Urinary bladder (tissue), 4 donors: ENCODE results near the gene CT55. TPM values are rescaled to one million over a fixed set of nuclear protein-coding genes. Genes with fewer than 3 reads are reported as not detected.
"Not testable (repeated sequence)": the region's sequence is repeated elsewhere in the genome, so short reads cannot be mapped to it uniquely, and the experiment has no call there.

Source experiments
- DNase-seq: peaks from one replicate; pipeline ENCODE4 v3.0.0-alpha.2; 2015; ENCODE audit errors: extremely low spot score
- H3K27ac ChIP-seq: one replicate; pipeline ENCODE4 v1.5.1; 2013; ENCODE audit warnings: low read depth, mild to moderate bottlenecking, moderate library complexity
- H3K36me3 ChIP-seq: one replicate; pipeline ENCODE4 v1.6.1; 2013; ENCODE audit warnings: mild to moderate bottlenecking, moderate library complexity; ENCODE audit not compliant: insufficient read depth
- H3K4me1 ChIP-seq: one replicate; pipeline ENCODE4 v1.6.1; 2013; ENCODE audit warnings: mild to moderate bottlenecking, moderate library complexity; ENCODE audit not compliant: insufficient read depth
- H3K4me3 ChIP-seq: one replicate; pipeline ENCODE4 v1.5.1; 2013; ENCODE audit warnings: low read depth, low read length
- WGBS: extraction: QIAGEN DNeasy Blood & Tissue Kit; methylation state at CpG from one replicate; pipeline ENCODE4 v1.1.7; 2013; 5-methylcytosine and 5-hydroxymethylcytosine counted together
- polyA plus RNA-seq: library from polyadenylated mRNA; stranded (reverse); fragments of 200-250 nt; gene quantifications from one replicate; pipeline ENCODE4 v1.2.3, GENCODE V29; 2013
- total RNA-seq: library from RNA; depleted of rRNA; stranded (reverse); fragments of >200 nt; gene quantifications from one replicate; pipeline ENCODE4 v1.2.3, GENCODE V29; 2014
- donor health status: healthy with polysubstance abuse.
- donor health status: healthy.

Gene CT55
- total and polyA plus RNA-seq, 2 donors: not detected

DNA sequence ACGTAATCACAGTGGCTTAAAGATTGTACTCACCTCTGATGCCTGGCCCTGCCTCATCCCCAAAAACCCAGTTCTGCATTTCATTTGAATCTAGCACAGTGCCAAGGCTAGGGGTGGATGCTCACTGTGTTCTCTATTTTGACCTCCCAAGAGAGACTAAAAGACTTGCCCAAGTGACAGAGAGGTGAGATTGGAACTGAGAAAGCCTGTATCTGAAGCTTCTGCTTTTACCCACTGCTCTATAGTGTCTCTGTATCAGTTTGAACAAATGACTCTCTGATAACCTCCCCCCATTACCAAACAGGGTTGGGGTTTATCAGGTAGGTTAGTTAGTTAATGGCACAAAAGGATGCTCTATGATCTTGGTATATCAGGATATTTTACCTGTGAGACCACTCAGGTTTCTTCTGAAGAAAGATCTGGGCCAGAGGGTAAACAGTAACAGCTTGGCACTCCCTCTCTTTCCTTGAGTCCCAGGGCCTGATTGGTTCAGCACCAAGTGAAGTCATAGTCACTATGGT lies 51.1 kb downstream of the CT55 start, which contains the start of gene ETDB:
ETDB (minus strand) TSS at position 471 of the 521 bp plus-strand sequence. CDS start 1,265 bp downstream, outside the sequence.
- no CpG with 5 or more reads among the region's 1 CpG for WGBS

DNA sequence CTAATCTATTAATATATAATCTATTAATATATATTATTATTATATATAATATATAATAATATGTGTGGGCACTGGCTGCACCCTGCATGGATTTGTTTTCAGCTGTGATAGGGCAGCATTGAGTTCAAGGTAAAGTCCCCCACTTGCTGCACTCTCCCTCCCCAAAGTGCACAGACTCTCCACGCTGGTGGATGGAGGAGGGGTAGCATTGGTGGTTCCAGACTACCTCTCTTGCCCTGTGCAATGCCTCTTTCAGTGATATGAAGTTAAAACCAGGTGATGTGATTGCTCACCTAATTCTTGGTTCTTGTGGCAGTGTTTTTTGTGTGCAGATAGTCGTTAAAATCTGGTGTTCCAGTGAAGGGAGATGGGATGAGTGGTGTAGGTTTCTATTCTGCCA lies 55.1 kb downstream of the CT55 start:
- not testable (repeated sequence) for H3K4me3 ChIP-seq, DNase-seq, H3K4me1 ChIP-seq, H3K36me3 ChIP-seq, H3K27ac ChIP-seq
- WGBS: no CpG with 5 or more reads among the region's 2 CpGs

More for the DNA sequence above, 51.1 kb downstream of the CT55 start, which contains the start of gene ETDB:
- H3K4me1 ChIP-seq, H3K27ac ChIP-seq, H3K4me3 ChIP-seq, DNase-seq, H3K36me3 ChIP-seq: not testable (repeated sequence)

- DNase-seq: no peak
- H3K36me3 ChIP-seq: no peaks in the 10 kb centered on the region
- H3K27ac ChIP-seq: no peak overlapping the region
- H3K4me3 ChIP-seq: no peak overlapping the region
- no peaks in the 10 kb centered on the region for H3K4me1 ChIP-seq
- whole genome bisulfite sequencing: 57% methylated on average over 2 of the region's 2 CpGs
These were observed 56.8 kb downstream of the CT55 start for GRCh38 chrX:135114392-135114791.

- Histone ChIP-seq H3K4me3 (no peak overlapping the region), H3K36me3 (no peaks in the 10 kb centered on the region), H3K27ac (no peak overlapping the region), H3K4me1 (no peaks in the 10 kb centered on the region)
- WGBS: 87% methylated on average over 1 of the region's 1 CpG
- no peak for DNase-seq
These were observed 58.5 kb downstream of the CT55 start for GRCh38 chrX:135112743-135113142.

GRCh38 chrX:135112096-135112729 lies 59.0 kb downstream of the CT55 start:
- Histone ChIP-seq H3K27ac (no peak overlapping the region), H3K4me3 (no peak overlapping the region), H3K4me1 (no peaks in the 10 kb centered on the region), H3K36me3 (no peaks in the 10 kb centered on the region)
- no peak for DNase-seq
- WGBS: 24% methylated on average over 5 of the region's 5 CpGs

GRCh38 chrX:135109554-135109953 lies 61.6 kb downstream of the CT55 start:
- WGBS: 80% methylated on average over 3 of the region's 3 CpGs
- Histone ChIP-seq H3K4me1 (no peaks in the 10 kb centered on the region), H3K27ac (no peak overlapping the region), H3K36me3 (no peaks in the 10 kb centered on the region), H3K4me3 (no peak overlapping the region)
- DNase-seq: no peak

Other genes starting within 250 kb of the CT55 start
- 9.6 TPM for gene SMIM10, start 180.4 kb downstream of the CT55 start, total RNA-seq
- gene SMIM10, start 180.4 kb downstream of the CT55 start, polyA plus RNA-seq: 26.6 TPM
- gene RTL8B, start 148.9 kb downstream of the CT55 start, total RNA-seq: 6.1 TPM
- gene RTL8B, start 148.9 kb downstream of the CT55 start, polyA plus RNA-seq: 26.2 TPM
- gene RTL8C, start 139.0 kb downstream of the CT55 start, total RNA-seq: 37.2 TPM
- 235 TPM for gene RTL8C, start 139.0 kb downstream of the CT55 start, polyA plus RNA-seq
- 5.2 TPM for gene RTL8A, start 119.3 kb downstream of the CT55 start, total RNA-seq
- 136 TPM for gene RTL8A, start 119.3 kb downstream of the CT55 start, polyA plus RNA-seq
- 1.8 TPM for gene SMIM10L2B, start 72.7 kb downstream of the CT55 start, total RNA-seq
- gene SMIM10L2B, start 72.7 kb downstream of the CT55 start, polyA plus RNA-seq: 3.0 TPM
- gene ETDB, start 50.9 kb downstream of the CT55 start, total RNA-seq: not detected
- gene ETDB, start 50.9 kb downstream of the CT55 start, polyA plus RNA-seq: not detected
- not detected for gene ETDA, start 80.7 kb upstream of the CT55 start, total RNA-seq
- not detected for gene ETDA, start 80.7 kb upstream of the CT55 start, polyA plus RNA-seq
- not detected for gene ETDC, start 138.1 kb upstream of the CT55 start, total RNA-seq
- not detected for gene ETDC, start 138.1 kb upstream of the CT55 start, polyA plus RNA-seq
- 19.0 TPM for gene ZNF75D, start 172.7 kb upstream of the CT55 start, total RNA-seq
- gene ZNF75D, start 172.7 kb upstream of the CT55 start, polyA plus RNA-seq: 8.5 TPM
- gene ZNF449, start 173.4 kb upstream of the CT55 start, total RNA-seq: 27.4 TPM
- 3.5 TPM for gene ZNF449, start 173.4 kb upstream of the CT55 start, polyA plus RNA-seq